ENCODE data around the gene AKNA. TPM values are rescaled to one million over a fixed set of nuclear protein-coding genes. Genes with fewer than 3 reads are reported as not detected.
"Not testable (repeated sequence)": the region's sequence is repeated elsewhere in the genome, so short reads cannot be mapped to it uniquely, and the experiment has no call there.

Gene AKNA
- total and polyA plus RNA-seq, 2 experiments from 2014 or later: 5.7 to 25.2 TPM

DNA sequence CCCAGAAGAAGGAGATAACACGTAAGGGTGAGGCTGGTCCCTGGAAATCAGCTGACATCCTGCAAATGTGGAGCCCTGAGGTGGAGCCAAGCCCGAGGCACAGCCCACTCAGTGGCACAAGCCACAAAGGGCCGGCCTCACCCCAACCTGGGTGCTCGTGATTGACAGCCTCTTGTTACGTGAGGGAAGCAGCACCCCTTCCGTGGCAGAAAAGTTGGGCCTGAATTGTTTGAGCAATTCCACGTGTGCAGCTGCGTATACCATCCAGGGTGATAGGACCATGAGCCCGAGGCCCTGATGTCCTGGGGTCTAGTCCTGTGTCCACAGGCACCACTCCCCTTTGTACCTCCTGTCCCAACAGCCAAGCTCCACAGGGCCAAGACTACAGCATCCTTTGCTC lies 53.3 kb downstream of the AKNA start:
- DNase-seq (ENCODE audit: low read depth in 1 of 2, low spot score in 1 of 2): no peak
- no peaks in the 10 kb centered on the region for H3K36me3 ChIP-seq
- TF ChIP-seq, protein P1, sequence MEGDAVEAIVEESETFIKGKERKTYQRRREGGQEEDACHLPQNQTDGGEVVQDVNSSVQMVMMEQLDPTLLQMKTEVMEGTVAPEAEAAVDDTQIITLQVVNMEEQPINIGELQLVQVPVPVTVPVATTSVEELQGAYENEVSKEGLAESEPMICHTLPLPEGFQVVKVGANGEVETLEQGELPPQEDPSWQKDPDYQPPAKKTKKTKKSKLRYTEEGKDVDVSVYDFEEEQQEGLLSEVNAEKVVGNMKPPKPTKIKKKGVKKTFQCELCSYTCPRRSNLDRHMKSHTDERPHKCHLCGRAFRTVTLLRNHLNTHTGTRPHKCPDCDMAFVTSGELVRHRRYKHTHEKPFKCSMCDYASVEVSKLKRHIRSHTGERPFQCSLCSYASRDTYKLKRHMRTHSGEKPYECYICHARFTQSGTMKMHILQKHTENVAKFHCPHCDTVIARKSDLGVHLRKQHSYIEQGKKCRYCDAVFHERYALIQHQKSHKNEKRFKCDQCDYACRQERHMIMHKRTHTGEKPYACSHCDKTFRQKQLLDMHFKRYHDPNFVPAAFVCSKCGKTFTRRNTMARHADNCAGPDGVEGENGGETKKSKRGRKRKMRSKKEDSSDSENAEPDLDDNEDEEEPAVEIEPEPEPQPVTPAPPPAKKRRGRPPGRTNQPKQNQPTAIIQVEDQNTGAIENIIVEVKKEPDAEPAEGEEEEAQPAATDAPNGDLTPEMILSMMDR (IDR thresholded peaks at IDR 0.05; ENCODE audit: low read depth, low read length): no peak
- no peaks in the 10 kb centered on the region for H3K9me3 ChIP-seq (ENCODE audit: low read depth)
- no peak overlapping the region for H3K4me3 ChIP-seq
- no peaks in the 10 kb centered on the region for H3K4me1 ChIP-seq (ENCODE audit: low read depth)
- no peaks in the 10 kb centered on the region for H3K27me3 ChIP-seq
- no peak overlapping the region for H3K27ac ChIP-seq

GRCh38 chr9:114333718-114334117 lies 54.1 kb downstream of the AKNA start:
- H3K4me1 ChIP-seq (ENCODE audit: low read depth); H3K9me3 ChIP-seq (ENCODE audit: low read depth); DNase-seq (ENCODE audit: low read depth in 1 of 2, low spot score in 1 of 2); H3K27me3 ChIP-seq; H3K4me3 ChIP-seq; H3K36me3 ChIP-seq; H3K27ac ChIP-seq: not testable (repeated sequence)

- H3K36me3 ChIP-seq; H3K27me3 ChIP-seq; H3K27ac ChIP-seq; H3K4me3 ChIP-seq; H3K4me1 ChIP-seq (ENCODE audit: low read depth); DNase-seq (ENCODE audit: low read depth in 1 of 2, low spot score in 1 of 2); H3K9me3 ChIP-seq (ENCODE audit: low read depth): not testable (repeated sequence)
Measured at GRCh38 chr9:114332474-114333040, 55.2 kb downstream of the AKNA start.

- H3K4me1 ChIP-seq (ENCODE audit: low read depth); H3K27ac ChIP-seq; DNase-seq (ENCODE audit: low read depth in 1 of 2, low spot score in 1 of 2); H3K36me3 ChIP-seq; H3K4me3 ChIP-seq; H3K9me3 ChIP-seq (ENCODE audit: low read depth); H3K27me3 ChIP-seq: not testable (repeated sequence)
Measured at GRCh38 chr9:114331229-114332195, 56.3 kb downstream of the AKNA start.

GRCh38 chr9:114330636-114331035 lies 57.1 kb downstream of the AKNA start:
- Histone ChIP-seq H3K9me3 (ENCODE audit: low read depth) (no peaks in the 10 kb centered on the region), H3K27ac (no peak overlapping the region), H3K36me3 (no peaks in the 10 kb centered on the region), H3K4me3 (no peak overlapping the region), H3K4me1 (ENCODE audit: low read depth) (no peaks in the 10 kb centered on the region), H3K27me3 (no peaks in the 10 kb centered on the region)
- TF ChIP-seq, protein P1 (IDR thresholded peaks at IDR 0.05; ENCODE audit: low read depth, low read length): no peak
- DNase-seq (ENCODE audit: low read depth in 1 of 2, low spot score in 1 of 2): no peak

DNA sequence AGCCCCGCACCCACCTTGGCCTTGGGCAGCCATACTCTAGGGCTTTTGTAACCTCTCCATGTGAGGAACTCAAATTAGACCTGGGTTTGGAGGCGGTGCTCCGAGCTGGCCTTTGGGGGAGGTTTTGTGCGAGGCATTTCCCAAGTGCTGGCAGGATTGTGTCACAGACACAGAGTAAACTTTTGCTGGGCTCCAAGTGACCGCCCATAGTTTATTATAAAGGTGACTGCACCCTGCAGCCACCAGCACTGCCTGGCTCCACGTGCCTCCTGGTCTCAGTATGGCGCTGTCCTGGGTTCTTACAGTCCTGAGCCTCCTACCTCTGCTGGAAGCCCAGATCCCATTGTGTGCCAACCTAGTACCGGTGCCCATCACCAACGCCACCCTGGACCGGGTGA lies 58.2 kb downstream of the AKNA start, which contains the start of gene ORM2:
Gene ORM2 (plus strand): TSS at position 245 of the 398 bp plus-strand sequence. CDS start 36 bp downstream, at position 281.
- H3K4me1 ChIP-seq (ENCODE audit: low read depth); H3K27ac ChIP-seq; DNase-seq (ENCODE audit: low read depth in 1 of 2, low spot score in 1 of 2); H3K9me3 ChIP-seq (ENCODE audit: low read depth); H3K27me3 ChIP-seq; H3K4me3 ChIP-seq; H3K36me3 ChIP-seq: not testable (repeated sequence)

DNA sequence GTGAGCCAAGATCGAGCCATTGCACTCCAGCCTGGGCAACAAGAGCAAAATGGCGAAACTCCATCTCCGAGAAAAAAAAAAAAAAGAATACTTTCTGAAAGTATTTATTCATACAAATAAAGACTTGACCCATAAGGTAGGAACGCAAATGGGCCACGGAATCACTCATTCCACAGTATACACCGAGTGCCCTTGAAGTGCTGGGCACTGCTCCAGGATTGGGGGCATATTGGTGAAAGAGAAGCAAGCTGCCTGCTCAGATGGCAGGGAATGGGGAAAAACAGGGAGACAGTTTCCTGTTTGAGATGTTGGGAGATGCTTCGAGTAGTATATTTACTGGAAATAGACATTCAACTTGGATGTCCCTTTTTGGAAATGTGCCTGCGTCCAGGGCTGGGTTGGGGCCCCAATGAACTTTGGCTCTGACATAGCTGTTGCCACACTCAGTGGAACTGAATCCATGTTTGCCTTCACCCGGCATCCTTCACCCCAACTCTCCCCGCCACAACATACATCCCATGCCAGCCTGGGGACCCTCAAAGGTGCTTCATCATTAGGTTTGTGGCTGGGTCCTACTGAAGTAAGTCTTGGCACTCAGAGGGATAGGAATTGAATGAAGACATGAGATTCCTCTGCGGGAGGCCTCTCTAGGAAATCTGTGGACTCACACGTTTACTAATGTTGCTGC lies 58.7 kb downstream of the AKNA start:
- DNase-seq (ENCODE audit: low read depth in 1 of 2, low spot score in 1 of 2); H3K27me3 ChIP-seq; H3K9me3 ChIP-seq (ENCODE audit: low read depth); H3K4me1 ChIP-seq (ENCODE audit: low read depth); H3K36me3 ChIP-seq; H3K27ac ChIP-seq; H3K4me3 ChIP-seq: not testable (repeated sequence)

- DNase-seq (ENCODE audit: low read depth in 1 of 2, low spot score in 1 of 2); H3K4me3 ChIP-seq; H3K27me3 ChIP-seq; H3K9me3 ChIP-seq (ENCODE audit: low read depth); H3K27ac ChIP-seq; H3K4me1 ChIP-seq (ENCODE audit: low read depth); H3K36me3 ChIP-seq: not testable (repeated sequence)
Measured at GRCh38 chr9:114328357-114328820, 59.4 kb downstream of the AKNA start.
